ENCODE results near the gene SNAP91. TPM values are rescaled to one million over a fixed set of nuclear protein-coding genes. Genes with fewer than 3 reads are reported as not detected.

SNAP91 gene
- total and polyA plus RNA-seq, 2 of the 8 experiments (the other 6 are each of a cell fraction or from before 2014, with no cell fraction given) = 1.3 to 1.5 TPM

GRCh38 chr6:83590416-83590815 is 118.5 kb downstream of the SNAP91 start:
- H2BK20ac ChIP-seq (ENCODE audit: low read length) = no peak overlapping the region
- POLR2A ChIA-PET (ENCODE audit: partially characterized antibody) = no interaction called here
- H2BK120ac ChIP-seq (replicated peaks; ENCODE audit: low read depth, low read length) = no peak overlapping the region
- no peak overlapping the region for H3K4me3 ChIP-seq (ENCODE audit: extremely low read depth in 1 of 4, insufficient read depth in 2 of 4, low read depth in 3 of 4, low read length in 4 of 4)
- H3K4me1 ChIP-seq (replicated peaks in 1 of 4; ENCODE audit: control insufficient read depth in 3 of 4, insufficient read depth in 4 of 4, low read length in 3 of 4) = no peaks in the 10 kb centered on the region
- FAIRE-seq = no peak
- no peak overlapping the region for H2BK15ac ChIP-seq (ENCODE audit: low read length)
- no peak overlapping the region for H2BK12ac ChIP-seq (ENCODE audit: low read depth, low read length)
- no peaks in the 10 kb centered on the region for H3K79me1 ChIP-seq (ENCODE audit: low read depth, low read length)
- no peak overlapping the region for H3K23ac ChIP-seq (ENCODE audit: insufficient read length)
- H2BK5ac ChIP-seq (ENCODE audit: low read depth, low read length) = no peak overlapping the region
- no peak for DNase-seq (ENCODE audit: low read depth in 1 of 2, low spot score in 2 of 2)
- H3K18ac ChIP-seq (ENCODE audit: extremely low read depth, low read length) = no peak overlapping the region
- H3K9me3 ChIP-seq (ENCODE audit: insufficient read depth in 2 of 2, low read depth in 1 of 2, low read length in 1 of 2) = no peaks in the 10 kb centered on the region; a peak in 1 of 4 replicates
- H4K8ac ChIP-seq (ENCODE audit: extremely low read depth, insufficient read depth, low read length) = no peak overlapping the region
- H3K9ac ChIP-seq (replicated peaks in 1 of 4; ENCODE audit: extremely low read depth in 1 of 4, low read depth in 3 of 4, low read length in 3 of 4) = no peak overlapping the region
- no peaks in the 10 kb centered on the region for H3K36me3 ChIP-seq (ENCODE audit: control insufficient read depth in 2 of 4, insufficient read depth in 4 of 4, low read length in 3 of 4)
- H3K79me2 ChIP-seq (ENCODE audit: control insufficient read depth in 1 of 2, insufficient read depth in 2 of 2, low read length in 2 of 2) = no peaks in the 10 kb centered on the region
- TF ChIP-seq BRCA1 (IDR thresholded peaks at IDR 0.05; ENCODE audit: low read depth, low read length) = no peak
- no peak for TF ChIP-seq CBX8 (IDR thresholded peaks at IDR 0.05; ENCODE audit: borderline replicate concordance, low read depth, low read length)
- TF ChIP-seq POLR2A (IDR thresholded peaks at IDR 0.05; ENCODE audit: control extremely low read depth in 1 of 2, low read depth in 2 of 2, low read length in 2 of 2) = no peak
- no peak for TF ChIP-seq RAD21 (IDR thresholded peaks at IDR 0.05 in 1 of 2, conservative IDR thresholded peaks at IDR 0.05 in 1 of 2; ENCODE audit: low read depth in 2 of 2, low read length in 2 of 2)
- no peak for TF ChIP-seq TCF12 (IDR thresholded peaks at IDR 0.05; ENCODE audit: low read depth, low read length)
- no peak for TF ChIP-seq SUZ12 (IDR thresholded peaks at IDR 0.05; ENCODE audit: low read length)
- no peak for TF ChIP-seq GTF2F1 (IDR thresholded peaks at IDR 0.05; ENCODE audit: borderline replicate concordance, low read depth, low read length)
- TF ChIP-seq CHD2 (IDR thresholded peaks at IDR 0.05; ENCODE audit: low read length) = no peak
- TF ChIP-seq YY1 (IDR thresholded peaks at IDR 0.05; ENCODE audit: low read depth, low read length) = no peak
- TF ChIP-seq KDM4A (IDR thresholded peaks at IDR 0.05; ENCODE audit: low read depth, low read length, severe bottlenecking) = no peak
- no peak overlapping the region for H3K56ac ChIP-seq (replicated peaks; ENCODE audit: insufficient read length, low read depth, low read length)
- no peak overlapping the region for H3K27ac ChIP-seq (ENCODE audit: low read depth, low read length)
- H4K91ac ChIP-seq (replicated peaks; ENCODE audit: insufficient read length, low read length) = no peak overlapping the region
- H4K5ac ChIP-seq (ENCODE audit: insufficient read length, low read depth, low read length) = no peak overlapping the region
- H3K14ac ChIP-seq (ENCODE audit: insufficient read length) = no peak overlapping the region
- no peak overlapping the region for H2AFZ ChIP-seq (ENCODE audit: low read length)
- H3K23me2 ChIP-seq (ENCODE audit: low read depth, low read length) = no peaks in the 10 kb centered on the region
- no peak overlapping the region for H3K4me2 ChIP-seq (ENCODE audit: insufficient read depth in 1 of 2, low read depth in 2 of 2, low read length in 2 of 2)
- CTCF ChIA-PET (ENCODE audit: partially characterized antibody) = no interaction called here
- 44% methylated on average over 1 of the region's 1 CpG; no CpG with 5 or more reads in 1 of the 2 experiments for WGBS, 2 experiments (ENCODE audit: extremely low coverage in 1 of 2, insufficient coverage in 1 of 2, insufficient read length in 1 of 2, insufficient replicate concordance in 2 of 2, low coverage in 1 of 2, low lambda C conversion rate in 2 of 2, missing lambda C conversion rate in 1 of 2)
- no peak overlapping the region for H3K4ac ChIP-seq (replicated peaks; ENCODE audit: insufficient read length, low read depth, low read length)
- no peak overlapping the region for H2AK5ac ChIP-seq (ENCODE audit: low read depth, low read length)
- no peaks in the 10 kb centered on the region for H4K20me1 ChIP-seq (replicated peaks in 1 of 2; ENCODE audit: control insufficient read depth in 1 of 2, insufficient read depth in 2 of 2, low read length in 2 of 2)
- no peaks in the 10 kb centered on the region for H3K27me3 ChIP-seq (replicated peaks in 1 of 4; ENCODE audit: control insufficient read depth in 3 of 4, extremely low read depth in 1 of 4, insufficient read depth in 3 of 4, low read length in 3 of 4)
